ENCODE data around the gene IFI6.

DNA sequence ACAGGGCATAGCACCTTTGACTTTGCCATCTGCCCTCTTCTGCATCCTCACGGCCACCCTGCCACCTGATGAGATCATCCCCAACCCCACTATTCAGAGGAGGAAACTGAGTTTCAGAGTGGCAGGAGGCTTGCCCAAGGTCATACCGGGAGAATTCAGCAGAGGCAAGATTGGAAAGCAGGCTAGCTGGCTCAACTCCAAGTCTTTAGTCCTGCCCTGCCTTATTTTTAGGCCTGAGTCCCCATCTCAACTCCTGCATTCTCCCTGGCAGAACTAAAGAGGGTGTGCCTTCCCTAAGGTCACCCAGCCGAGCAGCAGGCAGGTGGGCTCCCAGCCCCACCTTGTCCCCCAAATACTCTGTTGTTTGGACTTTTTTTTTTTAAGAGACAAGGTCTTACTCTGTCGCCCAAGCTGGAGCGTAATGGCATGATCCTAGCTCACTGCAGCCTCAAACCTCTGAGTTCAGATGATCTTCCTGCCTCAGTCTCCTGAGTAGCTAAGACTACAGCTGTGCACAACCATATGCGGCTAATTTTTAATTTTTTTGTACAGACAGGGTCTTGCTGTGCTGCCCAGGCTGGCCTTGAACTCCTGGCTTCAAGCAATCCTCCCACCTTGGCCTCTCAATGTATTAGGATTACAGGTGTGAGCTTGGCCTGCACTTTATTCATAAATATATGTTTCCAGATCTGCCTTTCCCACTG lies 23.2 kb downstream of the IFI6 start:
- TF ChIP-seq, protein P1, sequence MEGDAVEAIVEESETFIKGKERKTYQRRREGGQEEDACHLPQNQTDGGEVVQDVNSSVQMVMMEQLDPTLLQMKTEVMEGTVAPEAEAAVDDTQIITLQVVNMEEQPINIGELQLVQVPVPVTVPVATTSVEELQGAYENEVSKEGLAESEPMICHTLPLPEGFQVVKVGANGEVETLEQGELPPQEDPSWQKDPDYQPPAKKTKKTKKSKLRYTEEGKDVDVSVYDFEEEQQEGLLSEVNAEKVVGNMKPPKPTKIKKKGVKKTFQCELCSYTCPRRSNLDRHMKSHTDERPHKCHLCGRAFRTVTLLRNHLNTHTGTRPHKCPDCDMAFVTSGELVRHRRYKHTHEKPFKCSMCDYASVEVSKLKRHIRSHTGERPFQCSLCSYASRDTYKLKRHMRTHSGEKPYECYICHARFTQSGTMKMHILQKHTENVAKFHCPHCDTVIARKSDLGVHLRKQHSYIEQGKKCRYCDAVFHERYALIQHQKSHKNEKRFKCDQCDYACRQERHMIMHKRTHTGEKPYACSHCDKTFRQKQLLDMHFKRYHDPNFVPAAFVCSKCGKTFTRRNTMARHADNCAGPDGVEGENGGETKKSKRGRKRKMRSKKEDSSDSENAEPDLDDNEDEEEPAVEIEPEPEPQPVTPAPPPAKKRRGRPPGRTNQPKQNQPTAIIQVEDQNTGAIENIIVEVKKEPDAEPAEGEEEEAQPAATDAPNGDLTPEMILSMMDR (IDR thresholded peaks at IDR 0.05; ENCODE audit: control extremely low read depth in 1 of 3, insufficient read depth in 1 of 3, low read depth in 1 of 3, low read length in 3 of 3): no peak
- TF ChIP-seq RFX5 (IDR thresholded peaks at IDR 0.05; ENCODE audit: borderline replicate concordance, low read depth, low read length) (no peak), YY1 (IDR thresholded peaks at IDR 0.05; ENCODE audit: low read depth, low read length) (no peak), RAD21 (IDR thresholded peaks at IDR 0.05 in 1 of 2, conservative IDR thresholded peaks at IDR 0.05 in 1 of 2; ENCODE audit: low read depth in 2 of 2, low read length in 2 of 2) (no peak), MAFK (IDR thresholded peaks at IDR 0.05; ENCODE audit: low read depth, low read length) (no peak)
- TF ChIP-seq, protein P2, sequence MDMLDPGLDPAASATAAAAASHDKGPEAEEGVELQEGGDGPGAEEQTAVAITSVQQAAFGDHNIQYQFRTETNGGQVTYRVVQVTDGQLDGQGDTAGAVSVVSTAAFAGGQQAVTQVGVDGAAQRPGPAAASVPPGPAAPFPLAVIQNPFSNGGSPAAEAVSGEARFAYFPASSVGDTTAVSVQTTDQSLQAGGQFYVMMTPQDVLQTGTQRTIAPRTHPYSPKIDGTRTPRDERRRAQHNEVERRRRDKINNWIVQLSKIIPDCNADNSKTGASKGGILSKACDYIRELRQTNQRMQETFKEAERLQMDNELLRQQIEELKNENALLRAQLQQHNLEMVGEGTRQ (IDR thresholded peaks at IDR 0.05; ENCODE audit: low read length): no peak

All from H1 (cell line).